ENCODE results near the gene CSMD2.

CSMD2 gene

DNA sequence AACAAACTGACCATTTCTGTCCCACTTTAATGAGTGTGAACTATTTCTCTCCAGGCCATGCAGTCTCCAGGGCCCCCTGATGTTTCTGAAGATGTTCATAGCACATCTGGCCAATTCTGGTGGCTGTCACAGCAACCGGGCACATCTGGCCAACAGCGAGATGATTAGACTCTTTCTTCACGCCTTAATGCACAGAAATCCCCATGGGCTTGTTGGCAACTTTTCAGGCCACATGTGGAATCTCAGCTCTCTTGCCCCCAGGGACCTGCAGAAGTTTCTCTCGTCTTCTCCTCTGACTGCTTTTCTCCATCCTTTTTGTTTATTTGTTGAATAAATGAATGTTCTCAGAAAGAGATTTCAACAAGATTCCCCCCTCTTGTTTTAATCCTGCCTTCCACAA lies 372.4 kb downstream of the CSMD2 start:
- no peak for DNase-seq

DNA sequence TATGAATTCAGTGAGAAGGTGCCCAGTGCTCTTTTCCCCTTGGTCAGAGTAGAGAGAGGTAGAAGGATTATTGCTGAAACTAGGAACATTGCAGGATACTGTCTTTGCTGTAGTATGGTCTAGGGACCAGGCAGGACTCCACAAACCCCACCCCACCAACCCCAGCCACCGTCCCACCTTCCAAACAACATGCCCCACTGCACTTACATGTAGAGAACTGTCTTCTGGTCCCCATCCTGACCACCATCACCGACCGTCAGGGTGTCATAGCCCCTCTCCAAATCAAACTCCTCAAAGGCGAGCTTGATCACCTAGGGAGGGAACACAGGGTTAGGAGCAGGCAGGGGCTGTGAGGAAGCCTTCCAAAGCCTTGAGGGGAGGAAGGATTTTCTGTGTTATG lies 372.8 kb downstream of the CSMD2 start:
- no peak for DNase-seq

DNA sequence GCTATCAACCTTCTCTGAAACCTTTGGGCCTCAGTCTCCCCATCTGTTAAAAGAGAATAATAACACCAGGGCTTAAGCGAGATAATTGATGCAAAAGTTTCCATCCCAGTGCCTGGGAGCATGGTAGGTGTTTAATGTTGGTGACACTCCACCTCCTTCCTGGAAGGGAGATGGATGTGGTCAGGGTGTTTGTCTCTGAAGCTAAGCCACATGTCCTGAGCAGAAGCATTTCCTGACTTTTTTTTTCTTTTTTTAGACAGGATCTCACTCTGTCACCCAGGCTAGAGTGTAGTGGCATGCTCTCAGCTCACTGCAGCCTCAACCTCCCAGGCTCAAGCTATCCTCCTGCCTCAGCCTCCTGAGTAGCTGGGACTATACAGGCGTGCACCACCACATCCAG lies 373.8 kb downstream of the CSMD2 start:
- no peak for DNase-seq

GRCh38 chr1:33790577-33790976 lies 374.5 kb downstream of the CSMD2 start:
- no peak for DNase-seq

DNA sequence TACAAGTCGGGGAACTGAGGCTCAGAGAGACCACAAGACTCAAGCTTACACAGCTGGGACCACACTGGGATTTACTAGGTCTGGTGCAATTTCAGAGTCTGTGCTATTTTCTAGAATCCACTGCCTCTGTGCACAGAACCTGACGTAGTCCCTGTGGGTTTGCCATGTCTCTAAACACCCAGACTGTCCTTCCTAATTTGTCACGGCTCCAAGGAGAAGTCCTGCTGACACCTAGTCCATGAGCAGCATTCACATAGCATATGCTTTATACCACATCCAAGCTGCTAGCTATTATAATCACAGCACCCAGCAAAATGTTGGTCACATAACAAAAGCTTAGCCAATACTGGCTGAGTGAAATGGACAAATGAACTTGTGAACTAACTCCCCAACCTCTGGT lies 380.2 kb downstream of the CSMD2 start:
- DNase-seq: no peak

- no peak for DNase-seq
Measured at GRCh38 chr1:33782776-33783175, 382.3 kb downstream of the CSMD2 start.

DNA sequence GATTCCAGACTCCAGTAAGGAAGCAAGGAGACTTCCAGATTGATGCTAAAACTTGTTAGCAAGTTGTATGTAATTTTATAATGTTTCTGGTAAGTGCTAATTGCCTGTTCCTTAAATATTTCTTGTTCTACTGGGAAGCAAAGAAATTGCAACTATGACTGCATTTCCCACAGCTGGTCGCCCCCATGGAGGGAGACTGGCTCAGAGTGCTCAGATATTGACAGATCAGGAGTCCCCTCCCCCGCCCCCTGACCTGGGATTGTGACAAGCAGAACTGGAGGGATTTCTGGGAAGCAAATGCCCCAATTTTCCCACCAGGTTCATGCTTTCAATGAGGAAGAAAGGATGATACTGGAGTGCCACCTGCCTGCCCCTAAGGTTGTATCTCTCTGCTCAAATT lies 383.4 kb downstream of the CSMD2 start:
- no peak for DNase-seq

- no peak for DNase-seq
Measured at GRCh38 chr1:33777337-33777736, 387.7 kb downstream of the CSMD2 start.

DNA sequence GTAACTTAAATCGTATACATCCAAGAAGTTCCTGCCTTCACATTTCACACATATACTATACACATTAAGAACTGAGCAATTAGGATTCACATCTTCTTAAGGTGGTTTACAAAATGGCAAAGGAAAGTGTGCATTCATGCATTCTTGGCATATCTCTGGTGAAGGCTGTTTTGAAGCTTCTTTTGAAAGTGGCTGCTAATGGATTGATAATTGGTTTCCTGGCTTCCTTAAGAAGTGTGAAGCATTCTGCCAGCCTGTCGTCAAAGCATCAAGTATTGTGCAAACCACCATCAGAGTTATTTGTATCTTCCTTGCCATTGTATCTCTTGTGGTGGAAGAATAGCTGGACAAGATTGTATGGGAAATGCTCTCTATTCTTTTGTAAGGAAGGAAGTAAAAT lies 396.2 kb downstream of the CSMD2 start:
- DNase-seq: no peak

DNA sequence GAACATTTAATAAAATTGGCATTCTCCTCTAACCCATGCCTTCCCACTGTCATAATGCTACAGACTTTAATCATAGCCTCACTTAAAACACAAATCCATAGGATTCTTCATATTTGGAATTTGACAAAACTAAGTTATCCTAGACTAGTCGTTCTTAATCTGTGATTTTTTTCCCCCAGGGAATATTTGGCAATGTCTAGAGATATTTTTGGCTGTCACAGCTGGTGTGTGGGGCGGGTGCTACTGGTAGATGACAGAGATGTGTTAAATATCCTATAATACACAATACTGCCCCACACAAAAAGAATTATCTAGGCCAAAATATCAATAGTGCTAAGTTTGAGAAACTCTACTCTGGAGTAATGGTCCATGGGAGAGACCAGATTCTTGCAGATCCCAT lies 396.9 kb downstream of the CSMD2 start:
- no peak for DNase-seq

DNA sequence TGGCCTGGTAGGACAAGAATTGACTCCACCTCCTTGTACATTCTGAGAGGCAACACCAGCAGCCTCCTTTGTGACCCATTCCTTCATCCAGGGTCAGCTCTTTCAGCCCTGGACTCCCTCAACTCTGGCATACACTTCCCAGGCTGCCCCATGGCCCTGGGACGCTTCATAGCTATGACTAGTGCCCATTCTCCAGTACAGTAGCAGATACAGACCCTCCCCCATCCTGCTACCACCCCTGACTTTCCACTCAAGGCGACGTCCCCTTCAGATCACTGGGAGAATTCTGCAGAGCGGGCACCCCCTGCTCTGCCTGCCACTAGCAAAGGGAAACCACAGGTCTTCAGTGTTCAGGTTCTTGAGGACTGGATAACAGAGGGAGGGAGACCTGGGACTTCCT lies 400.9 kb downstream of the CSMD2 start:
- no peak for DNase-seq

DNA sequence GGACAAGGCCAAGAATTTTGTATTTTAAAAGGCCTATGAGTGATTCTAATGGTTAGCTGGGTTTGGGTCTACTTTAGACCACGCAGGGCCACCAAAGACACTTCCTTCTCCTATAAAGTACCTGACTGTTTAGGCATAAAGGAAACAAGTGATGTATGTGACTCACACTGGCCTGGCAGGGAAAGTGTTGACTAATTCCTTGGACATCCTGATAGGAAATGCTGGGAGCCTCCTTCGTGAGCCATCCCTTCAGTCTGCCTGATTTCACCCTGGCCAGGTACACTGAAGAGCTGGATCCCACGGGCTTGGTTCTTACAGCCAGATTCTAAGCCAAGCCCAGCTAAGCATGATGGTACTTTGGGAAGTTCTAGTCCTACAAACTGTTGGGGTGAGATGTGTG lies 401.6 kb downstream of the CSMD2 start:
- no peak for DNase-seq

DNA sequence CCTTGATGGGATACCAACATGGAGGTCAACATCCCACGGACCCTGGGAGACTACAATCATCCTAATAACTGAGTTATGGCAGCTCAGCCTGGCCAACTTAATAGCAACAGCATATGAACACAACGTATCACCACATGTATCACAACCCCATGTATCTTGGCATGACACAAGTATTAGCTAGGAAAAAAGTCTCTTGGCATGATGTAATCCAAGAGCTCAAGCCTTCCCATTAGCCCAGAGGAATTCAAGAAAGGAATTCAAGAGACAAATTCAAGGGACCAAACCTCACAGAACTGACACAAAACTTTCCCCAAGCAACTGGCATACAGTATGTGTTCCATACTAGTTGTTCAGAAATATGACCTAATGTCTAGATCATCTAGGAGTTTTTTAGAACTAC lies 402.1 kb downstream of the CSMD2 start:
- no peak for DNase-seq

GRCh38 chr1:33762109-33762830 lies 402.8 kb downstream of the CSMD2 start:
- no peak for DNase-seq

GRCh38 chr1:33758698-33759097 lies 406.3 kb downstream of the CSMD2 start:
- DNase-seq: no peak

DNA sequence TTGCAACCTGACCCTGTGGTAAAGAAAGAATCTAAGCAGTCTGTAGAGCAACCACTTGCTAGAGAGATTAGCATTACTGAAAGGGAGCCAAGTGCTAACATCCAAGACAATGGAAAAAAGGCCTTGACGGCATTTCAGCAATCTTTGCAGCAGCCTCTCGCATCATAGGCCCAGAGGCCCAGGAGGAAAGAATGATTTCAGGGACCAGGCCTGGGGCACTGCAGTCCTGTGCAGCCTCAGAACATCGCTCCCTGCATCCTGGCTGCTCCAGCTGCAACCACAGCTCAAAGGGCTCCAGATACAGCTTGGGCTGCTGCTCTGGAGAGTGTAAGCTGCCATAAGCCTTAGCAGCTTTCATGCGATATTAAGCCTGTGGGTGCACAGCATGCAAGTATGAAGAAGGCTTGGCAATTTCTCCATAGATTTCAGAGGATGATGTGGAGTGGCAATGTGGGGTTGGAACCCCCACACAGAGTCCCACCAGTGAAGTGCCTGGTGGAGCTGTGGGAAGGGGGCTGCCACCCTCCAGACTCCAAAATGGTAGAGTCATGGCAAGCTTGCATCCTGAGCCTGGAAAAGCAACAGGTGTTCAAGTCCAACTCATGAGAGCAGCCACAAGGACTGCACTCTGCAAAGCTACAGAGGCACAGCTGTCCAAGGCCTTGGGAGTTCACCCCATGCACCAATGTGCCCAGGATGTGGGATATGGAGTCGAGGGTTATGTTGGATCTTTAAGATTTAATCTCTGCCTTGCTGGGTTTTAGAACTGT lies 411.8 kb downstream of the CSMD2 start:
- no peak for DNase-seq

DNA sequence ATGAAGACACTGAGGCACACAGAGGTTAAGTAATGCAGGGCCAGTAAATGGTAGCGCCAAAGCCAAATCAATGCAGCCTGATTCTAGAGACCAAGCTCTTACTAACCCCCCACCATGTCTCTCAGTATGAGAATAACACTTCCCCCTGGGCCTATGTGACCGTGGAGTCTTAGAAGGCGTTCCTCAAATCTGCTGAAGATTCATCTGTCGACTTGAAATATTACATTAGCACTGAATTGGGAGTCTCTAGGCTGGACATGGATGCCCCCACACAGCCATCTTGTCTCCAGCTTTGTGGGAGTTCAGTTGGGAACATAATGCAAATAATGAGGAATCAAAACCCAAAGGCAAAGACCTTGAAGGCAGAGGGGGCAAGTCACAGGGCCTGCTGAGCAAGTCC lies 419.1 kb downstream of the CSMD2 start:
- no peak for DNase-seq

DNA sequence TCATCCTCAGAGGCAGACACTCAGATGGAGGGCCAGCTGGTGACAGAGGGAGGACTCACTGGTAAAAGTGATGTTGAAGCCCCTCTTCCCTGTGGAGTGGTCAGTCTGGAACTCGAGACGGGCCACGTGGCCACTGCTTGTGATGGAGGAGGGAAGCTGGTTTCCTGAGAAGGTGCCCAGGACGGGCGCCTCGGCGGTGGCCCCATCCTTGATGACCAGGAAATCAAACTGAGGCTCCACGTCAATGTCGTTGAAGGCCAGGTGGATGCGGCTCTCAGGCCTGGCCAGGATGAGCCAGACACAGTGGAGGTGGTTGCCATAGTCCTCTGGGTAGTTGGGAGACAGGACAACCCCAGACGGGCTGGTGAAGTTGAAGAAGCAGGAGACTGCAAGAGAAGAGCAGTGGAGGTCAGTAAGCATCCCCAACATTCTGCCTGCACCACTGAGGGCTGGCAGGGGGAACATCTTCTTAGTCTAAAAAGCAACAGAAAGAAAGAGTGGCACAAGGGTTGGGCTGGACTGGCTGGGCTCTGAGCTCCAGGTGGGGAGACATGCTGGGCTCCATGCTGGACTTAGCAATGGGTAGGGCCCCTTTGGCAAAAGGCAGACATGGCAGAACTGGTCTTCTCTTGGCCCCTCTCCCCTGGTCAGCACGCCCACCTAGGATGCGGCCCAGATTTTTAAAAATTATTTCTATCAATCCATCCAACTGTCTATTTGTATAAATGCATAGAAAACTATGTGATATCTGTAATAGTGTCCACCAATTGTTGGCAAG lies 421.6 kb downstream of the CSMD2 start:
- DNase-seq: no peak

DNA sequence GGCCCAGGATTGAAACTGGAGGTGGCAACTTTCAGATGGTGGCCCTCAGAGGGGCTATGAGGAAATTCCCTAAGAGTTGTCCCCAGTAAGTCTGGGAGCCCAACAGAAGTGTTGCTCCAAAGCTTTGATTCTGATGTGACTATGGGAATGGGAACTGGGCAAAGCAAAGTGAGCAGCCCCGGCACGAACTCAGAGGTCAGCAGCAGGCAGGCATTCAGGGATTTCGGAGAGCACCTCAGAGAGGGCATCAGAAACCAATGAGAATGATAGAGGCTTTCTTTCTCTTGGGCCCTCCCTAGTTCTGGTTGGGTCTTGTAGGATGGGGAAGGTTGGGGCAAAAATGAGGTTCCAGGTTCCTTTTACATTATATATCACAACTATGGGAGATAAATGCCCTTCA lies 422.4 kb downstream of the CSMD2 start:
- no peak for DNase-seq

DNA sequence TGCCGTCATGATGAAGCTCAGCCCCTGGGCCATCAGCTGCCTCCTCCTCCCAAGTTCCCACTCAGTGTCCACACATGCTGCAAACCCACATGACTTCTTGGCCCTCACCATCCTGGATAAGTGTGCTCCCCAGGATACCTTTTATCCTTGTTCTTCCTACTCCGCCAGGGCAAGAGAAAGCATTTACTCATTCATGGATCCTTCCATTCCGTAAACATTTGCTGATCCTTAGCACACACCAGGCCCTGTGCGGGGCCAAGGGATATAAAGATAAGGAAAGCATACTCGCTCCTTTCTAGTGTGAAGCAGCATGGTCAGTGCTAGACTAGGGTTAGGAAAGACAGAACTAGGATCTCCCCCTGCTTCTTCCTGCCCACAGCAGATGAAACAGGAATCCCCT lies 423.3 kb downstream of the CSMD2 start:
- no peak for DNase-seq

DNA sequence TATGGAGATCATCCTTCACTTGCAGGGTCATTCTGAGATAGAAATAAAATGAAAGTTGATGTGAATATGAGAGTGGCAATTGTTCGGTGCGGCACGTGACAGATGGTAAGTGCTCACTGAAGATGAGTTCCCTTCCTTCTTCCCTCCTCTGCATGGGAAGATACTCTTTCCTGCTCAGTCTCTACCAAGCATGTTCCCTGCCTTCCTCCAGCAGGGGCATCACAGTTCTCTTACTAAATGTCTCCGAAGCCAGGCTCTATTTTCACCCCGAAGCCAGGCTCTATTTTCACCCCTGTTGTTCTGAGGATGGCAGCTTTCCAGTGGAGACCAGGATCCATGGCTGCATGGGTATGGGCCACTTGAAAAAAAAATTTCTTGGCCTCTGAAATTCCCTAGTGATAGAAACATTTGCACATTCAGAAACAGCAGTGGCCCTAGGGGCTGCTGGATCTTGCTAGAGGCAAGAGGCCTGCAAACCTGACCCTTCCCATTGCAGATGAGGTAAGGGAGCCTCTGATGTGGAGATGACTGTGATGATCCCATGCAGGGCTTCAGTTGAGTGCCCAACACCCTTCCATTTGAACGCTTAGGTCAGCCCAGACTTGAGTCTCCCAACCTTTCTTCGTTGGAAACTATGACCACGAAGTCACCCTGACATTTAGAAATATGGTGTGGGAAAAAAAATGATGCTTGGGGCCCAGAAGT lies 424.8 kb downstream of the CSMD2 start:
- DNase-seq: no peak

- DNase-seq: no peak
Measured at GRCh38 chr1:33738976-33739375, 426.1 kb downstream of the CSMD2 start.

DNA sequence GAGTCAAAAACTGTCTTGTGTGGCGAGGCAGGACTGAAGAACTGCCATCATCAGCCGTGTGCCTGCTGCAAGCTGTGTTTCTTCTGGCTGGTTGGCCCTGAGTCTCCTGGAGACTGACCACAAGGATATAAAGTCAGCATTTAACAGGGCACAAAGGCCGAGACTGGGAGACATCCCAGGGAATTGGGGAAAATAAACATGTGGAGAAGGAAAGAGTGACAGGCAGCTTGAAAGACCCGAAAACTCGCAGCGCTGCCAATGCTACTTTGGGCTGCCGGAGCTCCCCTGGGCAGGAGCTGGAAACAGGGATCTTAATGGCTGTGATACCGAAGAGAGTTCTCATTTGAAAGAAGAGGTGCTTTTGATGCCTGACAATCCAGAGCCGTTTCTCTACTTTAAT lies 426.5 kb downstream of the CSMD2 start:
- no peak for DNase-seq
